Activated B cell treated with CpG ODN at 0.5 μM for 24 hours (primary cell): ENCODE data around the gene HS6ST2. TPM values are rescaled to one million over a fixed set of nuclear protein-coding genes. Genes with fewer than 3 reads are reported as not detected.

Experiments used
- ATAC-seq: fragments of 200-7000 bp; cut with Tn5 transposase; one replicate; pipeline ENCODE4 v1.10.0; 2021; ENCODE audit warnings: low read depth, mild to moderate bottlenecking, moderate library complexity
- CTCF ChIA-PET: fragments of 350-600 bp; sonication (Branson Sonifier 250); formaldehyde crosslinking; loops from one replicate; lab custom pipeline; 2021; ENCODE audit warnings: antibody characterized with exemption; lab: Charles Lee
- POLR2A ChIA-PET: fragments of 350-600 bp; sonication (Branson Sonifier 250); formaldehyde crosslinking; loops from one replicate; lab custom pipeline; 2021; ENCODE audit warnings: antibody characterized with exemption; lab: Charles Lee
- DNase-seq: peaks from one replicate; pipeline ENCODE4 v3.0.0; 2022
- H3K27ac Mint-ChIP-seq: one replicate; pipeline ENCODE4 v1.8.0; 2020; ENCODE audit warnings: mixed read lengths
- H3K27me3 Mint-ChIP-seq: one replicate; pipeline ENCODE4 v1.8.0; 2021; ENCODE audit warnings: mixed read lengths
- H3K36me3 Mint-ChIP-seq: one replicate; pipeline ENCODE4 v1.8.0; 2021; ENCODE audit warnings: low read depth, mixed read lengths
- H3K4me1 Mint-ChIP-seq: one replicate; pipeline ENCODE4 v1.8.0; 2021; ENCODE audit warnings: mixed read lengths
- H3K4me3 Mint-ChIP-seq: one replicate; pipeline ENCODE4 v1.8.0; 2020; ENCODE audit warnings: mild to moderate bottlenecking, mixed read lengths
- H3K9me3 Mint-ChIP-seq: one replicate; pipeline ENCODE4 v1.8.0; 2020; ENCODE audit warnings: mixed read lengths
- CTCF ChIP-seq: fragments of 200-600 bp; IDR thresholded peaks from one replicate; pipeline ENCODE4 v1.8.0; 2022; ENCODE audit warnings: antibody characterized with exemption, mild to moderate bottlenecking
- intact Hi-C: fragments of 100-400 bp; cut with micrococcal nuclease; formaldehyde crosslinking; loops from one replicate; pipeline ENCODE4 v1.15.1; 2024
- total RNA-seq: library from RNA; stranded (reverse); gene quantifications from 2 replicates; pipeline ENCODE4 v1.2.3, GENCODE V29; 2022

The HS6ST2 gene
- total RNA-seq, 1 donor from 2014 or later: not detected

GRCh38 chrX:132750331-132751062 lies 207.9 kb downstream of the HS6ST2 start:
- H3K27ac Mint-ChIP-seq: no peak overlapping the region
- ChIA-PET CTCF (no interaction called here), POLR2A (no interaction called here)
- no peak for TF ChIP-seq CTCF
- H3K4me3 Mint-ChIP-seq: no peak overlapping the region
- no peaks in the 10 kb centered on the region for H3K4me1 Mint-ChIP-seq
- ATAC-seq (no peak), DNase-seq (no peak)
- H3K27me3 Mint-ChIP-seq: no peaks in the 10 kb centered on the region
- intact Hi-C loops: no loop called here
- H3K9me3 Mint-ChIP-seq: no peaks in the 10 kb centered on the region
- H3K36me3 Mint-ChIP-seq: no peaks in the 10 kb centered on the region

GRCh38 chrX:132749406-132749805 lies 209.0 kb downstream of the HS6ST2 start:
- H3K27me3 Mint-ChIP-seq: no peaks in the 10 kb centered on the region
- TF ChIP-seq CTCF: no peak
- H3K9me3 Mint-ChIP-seq: no peaks in the 10 kb centered on the region
- no peak overlapping the region for H3K4me3 Mint-ChIP-seq
- no peak for ATAC-seq
- no peaks in the 10 kb centered on the region for H3K36me3 Mint-ChIP-seq
- ChIA-PET CTCF (no interaction called here), POLR2A (no interaction called here)
- DNase-seq: no peak
- no peak overlapping the region for H3K27ac Mint-ChIP-seq
- no peaks in the 10 kb centered on the region for H3K4me1 Mint-ChIP-seq
- intact Hi-C loops: no loop called here

GRCh38 chrX:132748909-132749308 lies 209.5 kb downstream of the HS6ST2 start:
- TF ChIP-seq CTCF: no peak
- no peaks in the 10 kb centered on the region for H3K27me3 Mint-ChIP-seq
- CTCF ChIA-PET: no interaction called here
- no peak overlapping the region for H3K4me3 Mint-ChIP-seq
- POLR2A ChIA-PET: no interaction called here
- no peaks in the 10 kb centered on the region for H3K36me3 Mint-ChIP-seq
- DNase-seq: no peak
- intact Hi-C loops: no loop called here
- no peaks in the 10 kb centered on the region for H3K9me3 Mint-ChIP-seq
- no peaks in the 10 kb centered on the region for H3K4me1 Mint-ChIP-seq
- no peak overlapping the region for H3K27ac Mint-ChIP-seq
- ATAC-seq: no peak

- no peaks in the 10 kb centered on the region for H3K36me3 Mint-ChIP-seq
- H3K9me3 Mint-ChIP-seq: no peaks in the 10 kb centered on the region
- intact Hi-C loops: no loop called here
- no peak for ATAC-seq
- no peak for DNase-seq
- POLR2A ChIA-PET: no interaction called here
- CTCF ChIA-PET: no interaction called here
- no peaks in the 10 kb centered on the region for H3K4me1 Mint-ChIP-seq
- H3K27ac Mint-ChIP-seq: no peak overlapping the region
- H3K27me3 Mint-ChIP-seq: no peaks in the 10 kb centered on the region
- H3K4me3 Mint-ChIP-seq: no peak overlapping the region
- no peak for TF ChIP-seq CTCF
Observed at GRCh38 chrX:132748268-132748667, 210.2 kb downstream of the HS6ST2 start.

GRCh38 chrX:132745593-132745992 lies 212.8 kb downstream of the HS6ST2 start:
- no peaks in the 10 kb centered on the region for H3K4me1 Mint-ChIP-seq

More at GRCh38 chrX:132745593-132745992, 212.8 kb downstream of the HS6ST2 start:
- CTCF ChIA-PET: no interaction called here
- intact Hi-C loops: no loop called here
- Mint-ChIP-seq H3K4me3 (no peak overlapping the region), H3K27me3 (no peaks in the 10 kb centered on the region), H3K27ac (no peak overlapping the region), H3K9me3 (no peaks in the 10 kb centered on the region), H3K36me3 (no peaks in the 10 kb centered on the region)
- TF ChIP-seq CTCF: no peak
- ATAC-seq (no peak), DNase-seq (no peak)
- POLR2A ChIA-PET: no interaction called here
